HG03457 (cell line): ENCODE results near the gene UBXN10.

Experiments used
- ATAC-seq: cut with Tn5 transposase; IDR thresholded peaks from one replicate; pipeline ENCODE4 v1.9.1; 2021; ENCODE audit warnings: moderate number of reproducible peaks; ENCODE audit not compliant: unreplicated experiment

The UBXN10 gene

DNA sequence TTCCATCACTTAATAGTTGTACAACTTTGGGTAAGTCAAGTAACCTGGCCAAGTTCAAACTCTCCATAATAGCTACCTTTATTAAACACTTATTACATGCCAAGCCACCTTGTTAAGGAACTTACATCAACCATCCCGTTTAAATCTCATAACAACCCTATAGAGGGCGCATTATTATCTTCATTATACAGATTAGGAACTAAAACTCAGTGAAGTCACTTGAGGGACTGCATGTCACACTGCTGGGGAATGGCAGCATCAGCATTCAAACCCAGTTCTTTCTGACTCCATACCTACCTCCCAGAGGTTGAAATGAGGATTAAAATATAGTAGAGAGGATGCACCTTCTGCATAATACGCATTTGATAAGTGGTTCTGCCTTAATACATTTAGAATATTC lies 47.5 kb downstream of the UBXN10 start:
- no peak for ATAC-seq

- ATAC-seq = no peak
These were observed 48.0 kb downstream of the UBXN10 start for GRCh38 chr1:20233866-20234265.

DNA sequence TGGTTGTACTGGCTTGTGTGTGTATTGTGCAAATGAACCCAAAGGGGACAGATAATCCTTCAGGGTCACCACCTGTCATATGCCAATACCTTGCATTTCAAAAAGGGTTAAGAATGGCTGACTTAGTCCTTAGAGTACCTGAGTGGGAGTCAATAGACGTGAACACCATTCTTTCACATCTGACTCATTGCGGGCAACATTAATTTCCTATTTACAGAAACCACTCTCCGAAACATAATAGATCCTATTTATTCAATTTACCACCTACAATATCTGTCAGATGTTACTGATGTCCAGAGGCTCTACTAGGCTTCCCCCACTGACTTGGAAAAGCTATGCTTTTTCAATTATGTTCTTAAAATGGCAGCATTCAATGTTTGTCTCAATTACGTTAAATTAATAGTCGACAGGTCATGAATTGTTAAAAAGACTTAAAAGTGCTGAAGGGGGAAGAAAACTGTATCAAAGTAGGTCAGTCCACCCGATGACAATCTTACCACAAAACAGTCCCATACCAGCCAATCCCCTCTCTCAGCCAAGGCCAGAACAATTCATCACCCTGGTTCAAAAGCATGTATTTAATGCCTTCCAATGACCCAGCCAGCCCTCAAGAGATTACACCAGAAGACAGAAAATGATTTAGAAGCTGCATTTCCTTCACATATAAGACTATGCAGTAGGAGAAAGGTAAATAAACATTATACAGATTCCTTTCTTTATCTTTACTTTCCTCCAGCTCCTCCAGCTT lies 49.1 kb downstream of the UBXN10 start:
- ATAC-seq = no peak

DNA sequence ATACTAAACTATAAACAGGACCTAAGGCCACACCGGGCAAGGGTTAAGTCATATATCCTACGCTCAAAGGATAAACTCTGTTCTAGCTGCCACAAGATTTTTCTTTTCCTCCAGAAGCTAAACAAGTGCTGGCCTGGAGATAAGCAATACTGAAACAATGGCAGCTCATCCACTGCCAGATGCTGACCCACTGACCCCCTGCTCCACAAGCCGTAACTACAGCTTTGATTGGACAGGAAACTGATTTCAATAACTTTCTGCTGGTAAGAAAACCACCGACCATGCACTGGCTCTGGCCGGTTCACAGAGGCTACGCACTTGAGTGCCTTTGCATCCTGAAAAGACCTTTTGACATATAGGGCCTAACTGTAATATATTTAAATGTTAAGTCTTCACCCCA lies 51.8 kb downstream of the UBXN10 start:
- no peak for ATAC-seq

- no peak for ATAC-seq
These were observed 54.1 kb downstream of the UBXN10 start for GRCh38 chr1:20240012-20240411.

DNA sequence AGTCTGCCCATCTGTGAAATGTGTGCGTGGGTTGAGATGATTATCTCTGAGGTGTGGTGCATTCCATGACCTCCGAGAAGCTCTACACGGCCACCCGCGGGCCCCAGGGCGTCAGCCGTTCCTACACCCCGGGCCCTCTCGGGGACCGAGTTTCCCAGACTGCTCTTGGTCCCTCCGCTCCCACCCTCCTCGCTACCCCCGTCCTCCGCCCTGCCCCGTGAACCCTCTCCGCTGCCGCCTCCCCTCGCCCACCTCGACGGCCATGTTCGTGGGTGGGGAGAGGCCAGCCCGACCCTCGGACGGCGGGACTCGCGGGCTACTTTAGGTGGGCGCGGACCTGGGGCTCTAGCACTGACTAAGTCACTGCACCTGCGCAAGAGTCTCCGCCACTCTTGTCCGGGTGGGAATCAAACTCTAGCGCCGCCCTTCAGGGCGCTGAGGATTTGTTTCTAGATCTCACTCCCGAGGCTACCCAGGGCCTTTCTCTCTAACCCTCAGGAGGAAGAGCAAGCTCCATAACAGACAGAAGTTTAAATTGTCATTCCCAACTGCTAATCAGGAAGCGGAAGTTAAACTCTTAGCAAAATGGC lies 57.1 kb downstream of the UBXN10 start:
- ATAC-seq = no peak
